Spleen (tissue), 7 donors: ENCODE data around the gene CPSF3.

Experiments used
- POLR2A ChIP-seq, 3 donors: fragments of 450-650 bp; IDR thresholded peaks; one replicate each; pipeline ENCODE4 v1.5.1; 2017; ENCODE audit warnings: antibody characterized with exemption in 3 of 3, mild to moderate bottlenecking in 1 of 3
- POLR2AphosphoS5 ChIP-seq, 3 donors: sonication (generic); formaldehyde crosslinking; IDR thresholded peaks; one replicate each; pipeline ENCODE4 v1.5.1; 2017; ENCODE audit warnings: antibody characterized with exemption in 3 of 3
- TF ChIP-seq, protein P1 (sequence below), 11 experiments: fragments of 200-600 bp in 7 of 11; fragments of 450-650 bp in 4 of 11; sonication (generic) in 4 of 11; IDR thresholded peaks in 8 of 11; conservative IDR thresholded peaks in 3 of 11; 1 replicate in 7 of 11; 2 replicates in 4 of 11; pipeline versions ENCODE4 v1.4.0 to v1.8.0; 2016 to 2021; ENCODE audit warnings: antibody characterized with exemption in 11 of 11, inconsistent platforms in 4 of 11, mild to moderate bottlenecking in 1 of 11
- donor health status: DM: no; HTN: no; CAD: no; lungs with moderate emphysema.
- donor health status: DM: no; HTN: no; CAD: no.
- donor health status: DM: no; HTN: no; CAD: no.

DNA sequence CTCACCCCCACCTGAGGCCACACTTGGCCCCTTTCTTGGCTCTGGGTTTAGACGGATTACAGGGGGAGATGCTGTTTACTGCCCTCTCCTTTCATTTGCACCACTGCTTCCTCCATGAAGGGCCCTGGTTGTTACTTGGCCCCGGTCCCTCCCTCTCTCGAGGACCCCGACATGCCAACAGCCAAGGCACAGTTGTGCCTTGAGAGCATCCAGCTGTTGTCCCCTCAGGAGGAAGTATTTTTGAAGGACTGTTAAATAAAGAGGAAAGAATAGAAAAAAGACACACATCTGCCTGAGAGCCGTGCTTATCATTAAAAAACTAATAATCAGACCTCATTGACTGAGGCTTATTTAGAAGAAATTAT lies 44.1 kb upstream of the CPSF3 start:
- TF ChIP-seq POLR2AphosphoS5 (IDR thresholded peaks at IDR 0.05) (no peak), POLR2A (IDR thresholded peaks at IDR 0.05) (no peak)
- TF ChIP-seq, protein P1, sequence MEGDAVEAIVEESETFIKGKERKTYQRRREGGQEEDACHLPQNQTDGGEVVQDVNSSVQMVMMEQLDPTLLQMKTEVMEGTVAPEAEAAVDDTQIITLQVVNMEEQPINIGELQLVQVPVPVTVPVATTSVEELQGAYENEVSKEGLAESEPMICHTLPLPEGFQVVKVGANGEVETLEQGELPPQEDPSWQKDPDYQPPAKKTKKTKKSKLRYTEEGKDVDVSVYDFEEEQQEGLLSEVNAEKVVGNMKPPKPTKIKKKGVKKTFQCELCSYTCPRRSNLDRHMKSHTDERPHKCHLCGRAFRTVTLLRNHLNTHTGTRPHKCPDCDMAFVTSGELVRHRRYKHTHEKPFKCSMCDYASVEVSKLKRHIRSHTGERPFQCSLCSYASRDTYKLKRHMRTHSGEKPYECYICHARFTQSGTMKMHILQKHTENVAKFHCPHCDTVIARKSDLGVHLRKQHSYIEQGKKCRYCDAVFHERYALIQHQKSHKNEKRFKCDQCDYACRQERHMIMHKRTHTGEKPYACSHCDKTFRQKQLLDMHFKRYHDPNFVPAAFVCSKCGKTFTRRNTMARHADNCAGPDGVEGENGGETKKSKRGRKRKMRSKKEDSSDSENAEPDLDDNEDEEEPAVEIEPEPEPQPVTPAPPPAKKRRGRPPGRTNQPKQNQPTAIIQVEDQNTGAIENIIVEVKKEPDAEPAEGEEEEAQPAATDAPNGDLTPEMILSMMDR (IDR thresholded peaks at IDR 0.05 in 8 of 11, conservative IDR thresholded peaks at IDR 0.05 in 3 of 11): no peak
